ENCODE results near the gene DNAI1.

Gene DNAI1

GRCh38 chr9:34546834-34547827, 88.5 kb downstream of the DNAI1 start:
- peak; percentile 13 for DNase-seq

DNA sequence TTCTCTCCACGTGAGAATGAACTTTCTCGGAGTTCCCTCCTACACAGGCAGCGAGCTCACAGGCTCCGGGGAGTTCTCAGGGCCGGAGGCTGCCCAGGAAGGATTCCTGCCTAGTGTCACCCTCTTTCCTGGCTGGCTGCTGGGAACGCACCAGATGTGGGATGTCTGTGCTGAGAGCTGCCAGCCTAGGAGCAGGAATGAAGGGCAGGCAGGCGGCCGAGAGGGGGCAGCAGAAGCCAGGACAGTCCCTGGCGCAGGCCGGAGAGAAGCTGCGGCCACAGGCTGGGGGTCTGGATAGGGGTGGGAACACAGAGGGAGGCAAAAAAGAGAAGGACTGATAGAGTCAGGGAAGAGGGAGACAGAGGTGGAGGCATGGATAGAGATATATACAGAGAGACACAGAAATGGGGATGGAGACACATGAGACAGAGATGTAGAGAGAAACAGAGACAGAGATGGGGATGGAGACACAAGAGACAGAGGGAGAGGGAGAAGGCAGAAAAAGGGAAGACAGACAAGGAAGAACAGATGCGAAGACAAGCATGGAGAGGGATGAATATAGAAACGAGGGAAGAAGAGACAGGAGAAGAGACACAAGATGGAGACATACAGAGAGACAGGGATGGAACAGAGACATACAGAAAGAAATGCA, 89.5 kb downstream of the DNAI1 start:
- DNase-seq: no peak

- no peak for DNase-seq
Measured at GRCh38 chr9:34549407-34549732, 90.8 kb downstream of the DNAI1 start.

GRCh38 chr9:34550016-34550680, 91.5 kb downstream of the DNAI1 start:
- DNase-seq: no peak

DNA sequence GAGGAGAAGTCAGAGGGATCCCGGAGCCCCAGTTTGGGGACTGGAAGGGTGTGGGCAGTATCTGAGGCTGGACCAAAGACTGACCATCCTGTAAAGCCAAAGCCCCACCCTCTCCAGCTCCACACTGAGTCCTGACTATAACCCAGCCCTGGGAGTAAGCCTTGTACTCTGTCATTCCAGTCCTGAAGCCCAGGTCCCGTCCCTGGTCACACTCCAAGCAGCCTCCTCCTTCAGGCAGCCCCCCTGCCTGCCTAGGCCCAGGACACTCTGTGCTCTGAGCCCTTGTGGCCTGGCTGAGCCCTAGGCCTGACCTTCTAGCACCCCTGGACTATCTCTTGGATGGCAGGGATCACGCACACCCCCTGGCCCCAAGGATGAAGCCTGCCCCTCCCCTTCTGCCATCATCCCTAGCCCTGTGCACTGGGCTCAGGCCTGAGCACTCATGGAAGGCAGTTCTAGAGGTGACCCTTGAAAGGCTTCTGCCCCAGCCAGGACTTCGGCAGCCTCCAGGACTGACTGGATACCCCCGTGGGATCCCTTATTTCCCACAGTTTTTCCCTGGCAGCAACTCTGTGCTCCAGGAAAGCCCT, 92.2 kb downstream of the DNAI1 start:
- DNase-seq: no peak

- DNase-seq: no peak
Measured at GRCh38 chr9:34551751-34552605, 93.4 kb downstream of the DNAI1 start.

DNA sequence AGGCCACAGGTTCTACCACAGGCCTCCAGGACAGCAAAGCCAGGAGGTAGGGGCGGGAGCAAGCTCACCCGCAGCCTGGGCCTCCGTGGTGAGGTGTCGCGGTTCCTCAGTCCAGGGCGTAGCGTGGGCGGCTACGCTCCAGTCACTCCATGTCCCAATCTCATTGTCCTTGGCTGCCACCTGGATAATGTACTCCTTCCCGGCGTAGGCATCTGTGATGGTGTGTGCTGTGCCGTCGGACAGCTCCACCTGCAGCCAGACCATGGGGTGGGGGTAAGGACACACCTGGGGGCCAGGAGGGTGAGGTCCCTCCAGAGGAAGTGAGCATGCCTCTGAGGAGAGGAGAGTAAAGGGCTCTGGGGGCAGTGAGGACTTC, 94.0 kb downstream of the DNAI1 start:
- no peak for DNase-seq

DNA sequence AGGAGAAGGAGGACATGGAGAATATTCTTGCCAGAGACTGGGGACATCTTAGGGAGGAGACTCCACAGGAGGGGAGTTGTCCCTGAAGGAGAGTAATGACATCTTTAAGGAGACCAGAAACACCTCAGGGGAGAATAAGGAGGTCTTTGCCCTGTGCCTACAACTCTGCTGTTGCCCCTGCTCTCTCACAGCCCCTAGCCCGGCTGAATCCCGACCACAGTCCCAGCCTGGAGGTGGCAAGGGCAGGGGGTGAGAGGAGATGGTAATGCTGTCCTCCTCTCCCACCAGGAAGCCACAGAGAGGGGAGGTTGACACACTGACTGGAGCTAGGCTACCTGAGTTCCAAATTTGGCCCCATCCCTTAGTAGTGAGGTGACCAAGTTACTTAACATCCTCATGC, 94.4 kb downstream of the DNAI1 start:
- DNase-seq: no peak

DNA sequence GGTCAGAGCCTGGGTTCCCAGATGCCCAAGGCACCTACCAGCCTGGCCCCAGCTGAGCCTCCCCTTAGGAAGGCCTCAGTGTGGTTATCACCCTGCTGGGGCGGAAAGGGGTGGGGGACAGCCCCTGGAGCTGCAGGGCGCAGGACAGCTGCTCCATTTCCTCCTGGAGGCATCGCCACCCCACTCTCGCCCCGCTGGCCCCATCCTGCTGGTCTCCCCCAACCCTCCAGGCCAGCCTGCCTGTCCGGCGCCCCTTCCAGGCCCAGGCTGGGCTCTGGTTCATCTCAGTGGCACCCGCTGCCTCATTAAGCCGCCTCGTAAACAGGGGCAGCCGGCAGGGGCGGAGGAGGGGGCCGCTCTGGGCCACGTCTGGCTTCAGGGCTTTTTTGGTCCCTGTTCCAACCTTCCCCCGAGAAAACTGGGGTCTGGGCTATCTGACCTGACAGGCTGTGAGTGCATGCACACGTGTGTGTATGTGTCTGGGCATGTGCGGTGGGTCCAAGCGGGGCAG, 95.0 kb downstream of the DNAI1 start:
- DNase-seq: no peak

GRCh38 chr9:34554211-34555001, 95.8 kb downstream of the DNAI1 start:
- peak; percentile 89 for DNase-seq

DNA sequence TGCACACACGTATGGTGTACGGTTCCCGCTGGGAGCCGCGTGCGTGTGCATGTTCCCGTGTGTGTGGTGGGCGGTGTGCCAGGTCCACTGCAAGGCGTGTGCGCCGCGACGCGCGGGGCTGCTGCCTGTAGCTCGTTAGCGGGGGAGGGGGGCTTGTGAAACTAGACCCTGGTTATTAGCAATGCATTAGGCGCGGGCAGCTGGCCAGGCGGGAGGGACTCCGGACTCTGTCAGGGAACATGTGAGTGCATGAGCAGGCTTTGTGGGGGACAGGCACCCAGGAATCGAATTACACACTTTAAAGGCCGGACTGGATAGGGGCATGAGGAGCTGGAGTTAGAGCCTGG, 96.4 kb downstream of the DNAI1 start:
- DNase-seq: no peak

DNA sequence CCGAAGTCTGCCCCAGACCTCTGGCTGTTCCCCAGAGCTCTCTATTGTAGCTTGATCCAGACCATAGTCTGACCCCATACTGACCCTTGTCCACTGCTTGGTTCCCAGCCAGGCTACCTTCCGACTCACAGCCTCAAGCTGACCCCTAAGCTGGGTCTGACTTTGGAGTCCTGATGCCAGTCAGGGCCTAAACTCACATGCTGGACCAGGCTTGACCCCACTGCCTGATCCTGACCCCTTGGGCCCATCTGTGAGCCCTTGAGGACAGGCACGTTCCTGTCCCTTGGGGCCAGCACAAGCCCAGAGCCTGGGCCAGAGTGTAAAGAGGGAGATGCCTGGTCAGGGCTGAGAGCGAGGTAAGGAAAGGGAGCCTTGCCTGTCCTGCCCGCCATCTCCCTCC, 96.9 kb downstream of the DNAI1 start:
- no peak for DNase-seq

- DNase-seq: no peak
Measured at GRCh38 chr9:34555936-34556525, 97.4 kb downstream of the DNAI1 start.

DNA sequence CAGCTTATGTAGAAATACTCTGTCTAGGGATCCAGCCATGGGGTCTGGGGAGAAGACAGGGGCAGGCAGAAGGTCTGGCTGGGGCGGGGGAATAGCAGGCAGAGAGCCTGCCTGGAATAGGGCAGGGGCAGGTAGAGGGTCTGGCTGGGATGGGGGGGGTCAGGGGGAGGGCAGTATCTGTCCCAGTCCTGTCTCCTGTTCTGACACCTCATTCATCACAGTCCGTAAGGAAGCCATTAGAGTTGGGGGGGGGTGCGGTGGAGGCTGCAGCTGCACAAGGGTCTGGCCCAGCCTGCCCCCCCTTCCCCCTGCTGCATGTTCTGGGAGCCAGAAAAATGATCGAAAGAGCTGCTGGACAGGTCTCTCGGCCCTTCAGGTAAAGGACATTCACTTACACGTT, 98.3 kb downstream of the DNAI1 start:
- DNase-seq: no peak

DNA sequence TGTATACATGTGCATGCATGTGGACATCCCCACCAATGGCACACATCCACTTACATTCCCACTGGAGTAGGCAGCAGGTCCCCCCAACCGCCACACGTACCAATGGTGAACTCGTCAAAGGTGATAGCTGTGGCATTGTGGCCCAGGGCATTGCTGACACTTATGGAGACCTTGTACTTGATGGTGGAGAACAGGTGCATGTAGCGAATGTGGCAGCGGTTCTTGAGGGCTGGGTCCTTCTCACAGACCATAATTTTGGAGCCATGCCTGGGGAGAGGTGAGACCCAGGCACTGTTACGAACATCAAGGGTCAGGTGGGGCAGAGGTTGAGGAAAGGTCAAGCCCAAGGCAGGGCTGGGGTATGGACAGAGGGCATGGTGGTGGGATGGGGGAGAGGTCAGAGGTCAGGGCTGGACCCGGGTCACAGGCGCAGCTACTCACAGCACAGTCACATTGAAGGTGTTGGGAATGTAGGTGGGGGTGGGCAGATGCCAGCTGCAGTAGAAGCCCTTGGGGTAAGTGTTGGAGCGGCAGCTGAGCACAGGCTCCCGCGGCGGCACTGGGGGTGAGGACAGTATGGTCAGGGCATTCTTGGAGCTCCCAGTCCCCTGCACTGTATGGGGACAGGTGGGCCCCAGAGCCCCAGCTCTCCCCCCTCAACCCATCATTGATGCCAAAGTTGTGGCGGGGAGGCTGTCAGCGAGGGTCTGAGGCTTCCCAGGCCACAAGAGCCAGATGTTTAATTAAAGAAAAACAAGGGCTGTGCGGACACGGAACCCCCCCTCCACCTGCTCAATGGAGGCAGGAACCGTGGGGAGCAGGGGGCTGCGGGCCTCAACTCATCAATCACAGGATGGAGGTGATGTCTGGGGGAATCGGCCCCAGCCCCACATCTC, 99.1 kb downstream of the DNAI1 start:
- DNase-seq: no peak

- no peak for DNase-seq
Measured at GRCh38 chr9:34558364-34558763, 99.8 kb downstream of the DNAI1 start.

DNA sequence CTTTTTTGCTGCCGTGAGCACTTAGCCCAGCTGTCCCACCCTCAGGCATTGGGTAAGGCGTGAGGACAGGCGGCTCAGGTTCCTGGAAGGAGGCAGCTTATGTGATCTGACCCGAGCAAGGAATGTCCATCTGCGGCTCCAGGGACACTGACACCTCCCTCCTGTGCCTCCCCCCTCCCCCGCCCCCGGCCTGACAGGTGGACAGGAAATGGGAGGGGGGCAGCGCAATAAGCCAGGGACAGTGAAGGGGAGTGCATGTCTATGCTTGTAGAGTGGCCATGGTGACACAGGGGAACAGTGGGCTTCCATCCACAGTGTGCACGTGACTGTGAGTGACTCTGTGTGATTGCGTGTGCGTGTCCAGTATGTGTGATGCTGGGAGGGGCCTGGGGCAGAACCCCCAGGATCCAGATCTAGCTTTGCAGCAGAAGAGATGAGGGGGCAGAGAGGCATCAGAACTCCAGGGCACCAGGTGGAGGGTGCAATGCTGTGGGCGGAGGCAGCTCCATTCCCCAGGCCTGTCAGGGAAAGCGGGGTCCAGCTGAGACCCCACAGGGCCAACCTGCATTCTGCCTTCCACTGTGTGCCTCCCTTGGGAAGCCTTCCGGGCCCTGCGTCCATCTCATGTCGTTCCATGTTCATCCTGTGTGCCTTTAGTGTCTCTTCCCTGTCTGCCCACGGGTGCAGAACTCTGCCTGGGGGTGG, 100.5 kb downstream of the DNAI1 start:
- no peak for DNase-seq

DNA sequence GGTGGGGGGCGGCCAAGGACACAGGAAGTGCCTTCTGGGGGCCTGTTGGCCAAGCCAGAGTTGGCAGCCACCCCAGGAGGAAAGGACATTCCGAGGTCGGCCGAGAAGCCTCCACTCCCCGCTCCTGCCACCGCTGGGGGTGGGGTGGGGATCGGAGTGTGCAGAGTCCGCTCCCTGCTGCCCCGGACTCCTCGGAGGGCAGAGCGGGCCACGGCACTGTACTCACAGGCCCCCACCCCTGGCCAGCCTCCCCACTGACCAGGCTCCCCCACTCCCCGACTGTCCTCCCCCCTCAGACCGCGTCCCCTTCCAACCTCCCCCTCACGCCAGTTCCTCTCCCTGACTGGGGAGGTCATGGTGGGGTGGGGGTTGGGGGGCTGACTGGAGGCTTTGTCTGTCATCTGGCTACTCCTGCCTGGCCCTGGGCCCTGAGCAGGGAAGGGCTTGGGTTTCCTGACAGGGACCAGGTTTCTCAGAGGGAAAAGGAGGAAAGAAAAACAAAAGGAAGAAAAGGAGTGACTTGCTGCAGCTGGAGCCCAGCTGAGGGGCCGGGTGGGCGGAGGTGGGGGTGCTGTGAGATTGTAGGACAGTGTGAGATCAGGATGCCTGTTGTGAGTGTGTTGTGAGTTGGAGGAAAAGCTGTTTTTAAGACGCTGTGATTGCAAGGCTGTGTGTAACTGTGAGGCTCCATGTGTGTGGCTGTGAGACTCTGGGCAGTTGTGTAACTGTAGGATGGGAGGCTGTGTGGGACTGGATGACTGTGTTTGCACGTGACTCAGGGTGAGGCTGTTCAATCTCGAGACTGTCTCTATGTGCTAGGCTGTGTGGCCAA, 101.2 kb downstream of the DNAI1 start:
- no peak for DNase-seq

Data from NCI-H2107 (cell line).